T1000 (cell line): ENCODE data around the gene PHACTR1.

ENCODE experiments used
- DNase-seq: peaks from one replicate; lab custom pipeline; 2025; ENCODE audit warnings: mixed read lengths; lab: John Stamatoyannopoulos, UW

Gene PHACTR1

GRCh38 chr6:12952318-12952717 is 235.8 kb downstream of the PHACTR1 start:
- DNase-seq, result no peak

- DNase-seq, result no peak
These were observed 239.4 kb downstream of the PHACTR1 start for GRCh38 chr6:12955956-12956355.

- no peak for DNase-seq
These were observed 240.4 kb downstream of the PHACTR1 start for GRCh38 chr6:12956991-12957320.

GRCh38 chr6:12957321-12958051 is 240.9 kb downstream of the PHACTR1 start:
- no peak for DNase-seq

GRCh38 chr6:12958052-12958706 is 241.6 kb downstream of the PHACTR1 start:
- DNase-seq, result no peak

GRCh38 chr6:12961761-12962160 is 245.2 kb downstream of the PHACTR1 start:
- no peak for DNase-seq

GRCh38 chr6:12962529-12962928 is 246.0 kb downstream of the PHACTR1 start:
- DNase-seq, result no peak

- DNase-seq, result no peak
These were observed 246.4 kb downstream of the PHACTR1 start for GRCh38 chr6:12962987-12963386.

GRCh38 chr6:12963567-12963966 is 247.0 kb downstream of the PHACTR1 start:
- DNase-seq, result no peak

GRCh38 chr6:12967686-12968085 is 251.1 kb downstream of the PHACTR1 start:
- DNase-seq, result no peak

- no peak for DNase-seq
These were observed 251.7 kb downstream of the PHACTR1 start for GRCh38 chr6:12968290-12968689.

- no peak for DNase-seq
These were observed 252.4 kb downstream of the PHACTR1 start for GRCh38 chr6:12968839-12969558.

- no peak for DNase-seq
These were observed 253.4 kb downstream of the PHACTR1 start for GRCh38 chr6:12969966-12970365.

GRCh38 chr6:12973386-12973785 is 256.8 kb downstream of the PHACTR1 start:
- no peak for DNase-seq

- DNase-seq, result no peak
These were observed 258.0 kb downstream of the PHACTR1 start for GRCh38 chr6:12974551-12974950.

- no peak for DNase-seq
These were observed 259.8 kb downstream of the PHACTR1 start for GRCh38 chr6:12976366-12976765.

- no peak for DNase-seq
These were observed 260.6 kb downstream of the PHACTR1 start for GRCh38 chr6:12977206-12977605.

- no peak for DNase-seq
These were observed 261.2 kb downstream of the PHACTR1 start for GRCh38 chr6:12977806-12978205.

- DNase-seq, result no peak
These were observed 264.2 kb downstream of the PHACTR1 start for GRCh38 chr6:12980741-12981140.

- no peak for DNase-seq
These were observed 268.2 kb downstream of the PHACTR1 start for GRCh38 chr6:12984776-12985175.

- no peak for DNase-seq
These were observed 271.2 kb downstream of the PHACTR1 start for GRCh38 chr6:12987783-12988182.

- DNase-seq, result no peak
These were observed 273.6 kb downstream of the PHACTR1 start for GRCh38 chr6:12990162-12990561.

- no peak for DNase-seq
These were observed 274.9 kb downstream of the PHACTR1 start for GRCh38 chr6:12991435-12991834.
